ENCODE measurements around the gene FRYL.
"Not testable (repeated sequence)": the region's sequence is repeated elsewhere in the genome, so short reads cannot be mapped to it uniquely, and the experiment has no call there.

The FRYL gene

DNA sequence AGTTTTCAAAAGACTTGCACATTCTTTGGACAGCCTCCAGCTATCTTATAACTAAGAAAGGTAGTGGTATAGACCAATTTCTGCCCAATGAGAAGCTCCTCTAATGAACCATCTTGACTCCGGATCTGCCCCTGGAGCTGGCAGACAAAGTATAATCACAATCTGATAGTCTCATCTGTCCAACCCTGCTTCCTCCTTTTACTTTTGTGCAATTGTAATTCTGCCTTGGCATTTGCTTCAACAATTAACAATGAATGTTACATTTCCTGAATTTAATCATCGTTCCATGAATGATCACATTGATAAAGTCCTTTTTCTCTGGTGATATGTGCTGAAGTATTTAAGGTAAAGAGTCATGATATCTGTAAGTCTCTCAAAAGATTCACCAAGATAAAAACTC, 27.8 kb downstream of the FRYL start:
- Histone ChIP-seq H3K9ac (ENCODE audit: low read length) (no peak overlapping the region), H3K4me2 (ENCODE audit: low read depth, low read length, poor library complexity, severe bottlenecking) (no peak overlapping the region), H3K9me2 (replicated peaks; ENCODE audit: insufficient read depth, low read length) (no peaks in the 10 kb centered on the region), H4K20me1 (ENCODE audit: low read depth, low read length) (peaks cover 33% of the 10 kb centered on the region), H3K79me2 (ENCODE audit: insufficient read depth, low read length) (peaks cover 96% of the 10 kb centered on the region), H3K27me3 (ENCODE audit: low read length) (no peaks in the 10 kb centered on the region), H3K27ac (ENCODE audit: low read depth, low read length) (no peak overlapping the region), H3K9me3 (ENCODE audit: insufficient read depth, low read length) (no peaks in the 10 kb centered on the region), H3K4me3 (ENCODE audit: insufficient read depth, low read length, poor library complexity, severe bottlenecking) (no peak overlapping the region), H3F3A (ENCODE audit: insufficient read depth) (no peaks in the 10 kb centered on the region), H2AFZ (ENCODE audit: low read depth, low read length, severe bottlenecking) (no peak overlapping the region), H3K36me3 (ENCODE audit: low read length) (no peaks in the 10 kb centered on the region)
- TF ChIP-seq, protein P1, sequence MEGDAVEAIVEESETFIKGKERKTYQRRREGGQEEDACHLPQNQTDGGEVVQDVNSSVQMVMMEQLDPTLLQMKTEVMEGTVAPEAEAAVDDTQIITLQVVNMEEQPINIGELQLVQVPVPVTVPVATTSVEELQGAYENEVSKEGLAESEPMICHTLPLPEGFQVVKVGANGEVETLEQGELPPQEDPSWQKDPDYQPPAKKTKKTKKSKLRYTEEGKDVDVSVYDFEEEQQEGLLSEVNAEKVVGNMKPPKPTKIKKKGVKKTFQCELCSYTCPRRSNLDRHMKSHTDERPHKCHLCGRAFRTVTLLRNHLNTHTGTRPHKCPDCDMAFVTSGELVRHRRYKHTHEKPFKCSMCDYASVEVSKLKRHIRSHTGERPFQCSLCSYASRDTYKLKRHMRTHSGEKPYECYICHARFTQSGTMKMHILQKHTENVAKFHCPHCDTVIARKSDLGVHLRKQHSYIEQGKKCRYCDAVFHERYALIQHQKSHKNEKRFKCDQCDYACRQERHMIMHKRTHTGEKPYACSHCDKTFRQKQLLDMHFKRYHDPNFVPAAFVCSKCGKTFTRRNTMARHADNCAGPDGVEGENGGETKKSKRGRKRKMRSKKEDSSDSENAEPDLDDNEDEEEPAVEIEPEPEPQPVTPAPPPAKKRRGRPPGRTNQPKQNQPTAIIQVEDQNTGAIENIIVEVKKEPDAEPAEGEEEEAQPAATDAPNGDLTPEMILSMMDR (IDR thresholded peaks at IDR 0.05; ENCODE audit: insufficient read depth, low read length, poor library complexity, severe bottlenecking) = no peak
- TF ChIP-seq EZH2phosphoT487 (conservative IDR thresholded peaks at IDR 0.05; ENCODE audit: low read length) = no peak

DNA sequence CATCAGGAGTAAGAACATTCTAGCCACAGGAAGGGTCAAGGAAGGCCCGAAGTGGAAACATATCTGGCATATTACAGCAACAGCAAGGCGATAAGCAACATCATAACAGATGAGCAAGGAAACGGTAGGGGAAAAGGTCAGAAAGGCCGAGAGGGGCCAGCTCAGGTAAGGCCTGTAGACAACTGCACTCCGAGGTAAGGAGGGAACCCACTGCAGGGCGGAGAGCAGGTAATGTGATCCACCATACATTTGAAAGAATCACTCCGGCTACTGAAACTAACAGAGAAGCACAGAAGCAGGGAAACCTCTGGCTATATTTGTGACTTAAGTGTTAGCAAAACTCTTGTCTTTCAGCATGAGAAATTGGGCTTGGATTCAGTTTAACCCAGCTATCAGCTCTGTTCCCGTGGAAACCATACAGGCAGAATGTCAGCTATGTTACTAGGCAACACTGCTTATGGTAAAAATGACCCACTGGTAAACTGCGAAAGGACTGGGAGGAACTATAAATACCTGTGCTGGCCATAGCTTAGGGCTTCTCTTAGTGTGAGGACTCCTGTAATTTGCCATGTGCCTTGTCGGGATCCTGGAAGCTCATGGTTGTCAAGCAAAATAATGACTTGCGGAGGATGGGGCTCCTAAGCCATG, 31.0 kb downstream of the FRYL start:
- Histone ChIP-seq H3K9me2 (replicated peaks; ENCODE audit: insufficient read depth, low read length) (no peaks in the 10 kb centered on the region), H3K27me3 (ENCODE audit: low read length) (no peaks in the 10 kb centered on the region), H2AFZ (ENCODE audit: low read depth, low read length, severe bottlenecking) (no peak overlapping the region), H3K9me3 (ENCODE audit: insufficient read depth, low read length) (no peaks in the 10 kb centered on the region), H3K79me2 (ENCODE audit: insufficient read depth, low read length) (peaks cover 93% of the 10 kb centered on the region), H3K4me3 (ENCODE audit: insufficient read depth, low read length, poor library complexity, severe bottlenecking) (no peak overlapping the region), H3K27ac (ENCODE audit: low read depth, low read length) (no peak overlapping the region), H3K36me3 (ENCODE audit: low read length) (no peaks in the 10 kb centered on the region), H3F3A (ENCODE audit: insufficient read depth) (no peaks in the 10 kb centered on the region), H4K20me1 (ENCODE audit: low read depth, low read length) (peaks cover 24% of the 10 kb centered on the region), H3K4me2 (ENCODE audit: low read depth, low read length, poor library complexity, severe bottlenecking) (no peak overlapping the region), H3K9ac (ENCODE audit: low read length) (no peak overlapping the region)
- TF ChIP-seq, protein P1 (IDR thresholded peaks at IDR 0.05; ENCODE audit: insufficient read depth, low read length, poor library complexity, severe bottlenecking) = no peak
- TF ChIP-seq EZH2phosphoT487 (conservative IDR thresholded peaks at IDR 0.05; ENCODE audit: low read length) = no peak

DNA sequence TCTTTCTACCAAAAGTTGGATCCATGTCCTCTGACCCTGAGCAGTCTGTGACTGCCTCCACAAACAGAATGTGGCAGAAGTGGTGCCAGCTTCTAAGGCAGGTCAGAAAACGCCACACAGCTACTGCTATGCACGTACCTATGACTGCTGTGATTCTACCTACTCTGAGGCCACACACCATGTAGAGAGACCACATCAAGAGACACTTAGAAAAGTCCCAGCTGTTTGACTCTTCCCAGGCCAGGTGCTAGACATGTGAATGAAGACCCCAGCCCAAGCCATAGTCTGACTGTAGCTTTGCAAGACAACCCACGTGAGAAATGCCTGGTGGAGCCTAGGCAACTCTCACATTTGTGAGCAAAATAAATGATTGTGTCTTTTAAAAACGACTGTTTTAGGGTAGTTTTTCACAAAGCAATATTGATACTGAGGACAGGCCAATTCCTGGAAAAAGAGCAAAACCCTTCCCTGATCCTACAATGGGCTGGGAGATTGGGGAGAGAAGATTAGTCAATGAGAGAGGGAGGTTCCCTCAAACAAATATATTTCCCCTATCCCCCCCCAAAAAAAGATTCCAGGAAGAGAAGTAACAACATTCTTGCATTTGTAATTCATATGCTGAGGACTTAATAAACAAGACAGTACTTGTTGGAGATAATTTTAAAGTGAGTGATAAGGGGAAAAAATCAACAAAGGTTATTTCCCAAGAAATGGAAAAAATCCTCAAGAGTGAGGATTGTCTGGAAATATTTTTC, 33.3 kb downstream of the FRYL start:
- Histone ChIP-seq H2AFZ (ENCODE audit: low read depth, low read length, severe bottlenecking) (no peak overlapping the region), H3K4me3 (ENCODE audit: insufficient read depth, low read length, poor library complexity, severe bottlenecking) (no peak overlapping the region), H3K4me2 (ENCODE audit: low read depth, low read length, poor library complexity, severe bottlenecking) (no peak overlapping the region), H3F3A (ENCODE audit: insufficient read depth) (0 out of 2 replicates have a peak, but pooled peaks cover 3% of the 10 kb centered on the region), H3K9me3 (ENCODE audit: insufficient read depth, low read length) (no peaks in the 10 kb centered on the region), H3K27ac (ENCODE audit: low read depth, low read length) (no peak overlapping the region), H3K9ac (ENCODE audit: low read length) (no peak overlapping the region), H4K20me1 (ENCODE audit: low read depth, low read length) (peaks cover 16% of the 10 kb centered on the region), H3K27me3 (ENCODE audit: low read length) (no peaks in the 10 kb centered on the region), H3K36me3 (ENCODE audit: low read length) (no peaks in the 10 kb centered on the region), H3K79me2 (ENCODE audit: insufficient read depth, low read length) (peaks cover 93% of the 10 kb centered on the region), H3K9me2 (replicated peaks; ENCODE audit: insufficient read depth, low read length) (no peaks in the 10 kb centered on the region)
- no peak for TF ChIP-seq EZH2phosphoT487 (conservative IDR thresholded peaks at IDR 0.05; ENCODE audit: low read length)
- TF ChIP-seq, protein P1 (IDR thresholded peaks at IDR 0.05; ENCODE audit: insufficient read depth, low read length, poor library complexity, severe bottlenecking) = no peak

DNA sequence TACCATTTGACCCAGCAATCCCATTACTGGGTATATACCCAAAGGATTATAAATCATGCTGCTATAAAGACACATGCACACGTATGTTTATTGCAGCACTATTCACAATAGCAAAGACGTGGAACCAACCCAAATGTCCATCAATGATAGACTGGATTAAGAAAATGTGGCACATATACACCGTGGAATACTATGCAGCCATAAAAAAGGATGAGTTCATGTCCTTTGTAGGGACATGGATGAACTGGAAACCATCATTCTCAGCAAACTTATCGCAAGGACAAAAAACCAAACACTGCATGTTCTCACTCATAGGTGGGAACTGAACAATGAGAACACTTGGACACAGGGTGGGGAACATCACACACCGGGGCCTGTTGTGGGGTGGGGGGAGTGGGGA, 34.9 kb downstream of the FRYL start:
- not testable (repeated sequence) for H3K9me3 ChIP-seq (ENCODE audit: insufficient read depth, low read length); H2AFZ ChIP-seq (ENCODE audit: low read depth, low read length, severe bottlenecking); H3F3A ChIP-seq (ENCODE audit: insufficient read depth); H3K4me3 ChIP-seq (ENCODE audit: insufficient read depth, low read length, poor library complexity, severe bottlenecking); H3K9ac ChIP-seq (ENCODE audit: low read length); H3K27ac ChIP-seq (ENCODE audit: low read depth, low read length); H3K36me3 ChIP-seq (ENCODE audit: low read length); H3K4me2 ChIP-seq (ENCODE audit: low read depth, low read length, poor library complexity, severe bottlenecking); H3K27me3 ChIP-seq (ENCODE audit: low read length); H3K9me2 ChIP-seq (replicated peaks; ENCODE audit: insufficient read depth, low read length)
- Histone ChIP-seq H3K79me2 (ENCODE audit: insufficient read depth, low read length) (peaks cover 91% of the 10 kb centered on the region), H4K20me1 (ENCODE audit: low read depth, low read length) (peaks cover 12% of the 10 kb centered on the region; the same call in 1 of the 2 replicates)

Measured in SU-DHL-6 (cell line).